Ureter (tissue), 1 donor: ENCODE results near the gene HOXD3. TPM values are rescaled to one million over a fixed set of nuclear protein-coding genes. Genes with fewer than 3 reads are reported as not detected.

Experiments used
- DNase-seq: peaks from one replicate; pipeline ENCODE4 v3.0.0-alpha.2; 2020; ENCODE audit warnings: low spot score
- total RNA-seq: library from RNA; stranded (reverse); gene quantifications from one replicate; pipeline ENCODE4 v1.2.4, GENCODE V29; 2023
- donor health status: DM: yes; HTN: yes; CAD: no.

Gene HOXD3
- total RNA-seq, 1 donor from 2014 or later: 28.2 TPM

GRCh38 chr2:176206682-176207081 is 49.6 kb downstream of the HOXD3 start:
- no peak for DNase-seq

- no peak for DNase-seq
Measured at GRCh38 chr2:176211110-176211509, 54.0 kb downstream of the HOXD3 start.

- DNase-seq: no peak
Measured at GRCh38 chr2:176212276-176212675, 55.2 kb downstream of the HOXD3 start.

- DNase-seq: no peak
Measured at GRCh38 chr2:176213406-176213805, 56.3 kb downstream of the HOXD3 start.

Other genes with a start within 250 kb of the HOXD3 start
- gene LNPK, start 155.0 kb upstream of the HOXD3 start, total RNA-seq: 32.5 TPM
- gene EVX2, start 73.3 kb upstream of the HOXD3 start, total RNA-seq: not detected
- gene HOXD13, start 64.6 kb upstream of the HOXD3 start, total RNA-seq: not detected
- gene HOXD12, start 57.5 kb upstream of the HOXD3 start, total RNA-seq: not detected
- 1.2 TPM for gene HOXD11, start 50.0 kb upstream of the HOXD3 start, total RNA-seq
- gene HOXD10, start 40.5 kb upstream of the HOXD3 start, total RNA-seq: 4.4 TPM
- gene HOXD9, start 34.6 kb upstream of the HOXD3 start, total RNA-seq: 19.8 TPM
- gene HOXD8, start 27.6 kb upstream of the HOXD3 start, total RNA-seq: 41.7 TPM
- 22.4 TPM for gene HOXD4, start 5.8 kb upstream of the HOXD3 start, total RNA-seq
- 11.1 TPM for gene HOXD1, start 31.4 kb downstream of the HOXD3 start, total RNA-seq
- 28.4 TPM for gene MTX2, start 112.1 kb downstream of the HOXD3 start, total RNA-seq